Activated naive CD4-positive, alpha-beta T cell treated with Interleukin-2 at 50 U/mL for 16 hours (primary cell): ENCODE results near the gene ZNF608.

Experiments used
- DNase-seq: peaks from one replicate; pipeline ENCODE4 v3.0.0-alpha.2; 2020

Gene ZNF608

DNA sequence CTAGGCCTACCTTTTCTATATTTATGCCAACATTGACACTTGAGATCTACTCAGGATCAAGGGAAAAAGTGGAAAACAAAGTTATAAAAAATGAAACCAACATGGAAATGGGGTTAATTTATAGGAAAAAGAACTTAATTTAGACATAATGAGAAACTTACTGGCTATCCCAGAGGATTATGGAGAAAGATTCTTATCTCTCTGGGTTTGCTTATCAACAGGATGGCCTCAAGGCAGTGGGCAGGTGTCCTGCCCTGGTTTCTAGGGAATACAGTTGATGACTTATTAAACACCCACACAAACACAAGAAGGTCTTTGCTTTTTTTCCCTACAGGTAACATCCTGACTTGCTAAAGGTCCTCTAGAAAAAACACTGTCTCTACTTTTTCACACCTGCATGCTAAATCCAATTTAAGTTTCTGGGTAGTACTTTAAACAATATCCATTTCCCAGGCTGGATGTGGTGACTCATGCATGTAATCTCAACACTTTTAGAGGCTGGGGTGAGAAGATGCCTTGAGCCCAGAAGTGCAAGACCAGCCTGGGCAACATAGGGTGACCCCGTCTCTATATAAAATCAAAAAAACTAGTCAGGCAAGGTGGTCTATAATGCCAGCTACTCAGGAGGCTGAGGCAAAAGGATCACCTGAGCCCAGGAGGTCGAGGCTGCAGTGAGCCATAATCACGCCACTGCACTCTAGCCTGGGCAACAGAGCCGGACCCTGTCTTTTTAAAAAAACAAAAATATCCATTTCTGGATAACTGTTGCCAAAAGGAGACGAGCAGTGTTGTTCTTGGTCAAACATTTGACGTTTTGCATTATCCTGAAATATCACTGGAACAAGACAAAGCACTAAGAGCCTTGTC, 6.6 kb upstream of the ZNF608 start:
- DNase-seq: no peak

DNA sequence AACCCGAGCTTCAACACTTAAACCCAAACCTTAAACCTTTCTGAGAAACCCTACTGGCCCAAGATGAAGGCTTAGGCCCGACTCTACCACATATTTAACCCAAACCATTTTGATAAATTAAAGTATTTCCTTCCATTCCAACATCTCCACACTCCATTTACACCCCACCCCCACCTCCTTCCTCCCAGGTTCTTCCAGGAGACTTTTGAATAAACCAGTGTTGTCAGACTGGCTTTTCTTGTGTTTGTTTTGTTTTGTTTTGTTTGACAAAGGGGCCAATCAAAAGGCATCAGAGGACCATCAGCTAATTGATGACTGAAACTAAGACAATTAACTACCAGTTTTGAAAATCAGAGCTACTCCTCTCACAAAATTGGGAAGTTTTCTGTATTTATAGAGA, 4.6 kb upstream of the ZNF608 start:
- DNase-seq: no peak

DNA sequence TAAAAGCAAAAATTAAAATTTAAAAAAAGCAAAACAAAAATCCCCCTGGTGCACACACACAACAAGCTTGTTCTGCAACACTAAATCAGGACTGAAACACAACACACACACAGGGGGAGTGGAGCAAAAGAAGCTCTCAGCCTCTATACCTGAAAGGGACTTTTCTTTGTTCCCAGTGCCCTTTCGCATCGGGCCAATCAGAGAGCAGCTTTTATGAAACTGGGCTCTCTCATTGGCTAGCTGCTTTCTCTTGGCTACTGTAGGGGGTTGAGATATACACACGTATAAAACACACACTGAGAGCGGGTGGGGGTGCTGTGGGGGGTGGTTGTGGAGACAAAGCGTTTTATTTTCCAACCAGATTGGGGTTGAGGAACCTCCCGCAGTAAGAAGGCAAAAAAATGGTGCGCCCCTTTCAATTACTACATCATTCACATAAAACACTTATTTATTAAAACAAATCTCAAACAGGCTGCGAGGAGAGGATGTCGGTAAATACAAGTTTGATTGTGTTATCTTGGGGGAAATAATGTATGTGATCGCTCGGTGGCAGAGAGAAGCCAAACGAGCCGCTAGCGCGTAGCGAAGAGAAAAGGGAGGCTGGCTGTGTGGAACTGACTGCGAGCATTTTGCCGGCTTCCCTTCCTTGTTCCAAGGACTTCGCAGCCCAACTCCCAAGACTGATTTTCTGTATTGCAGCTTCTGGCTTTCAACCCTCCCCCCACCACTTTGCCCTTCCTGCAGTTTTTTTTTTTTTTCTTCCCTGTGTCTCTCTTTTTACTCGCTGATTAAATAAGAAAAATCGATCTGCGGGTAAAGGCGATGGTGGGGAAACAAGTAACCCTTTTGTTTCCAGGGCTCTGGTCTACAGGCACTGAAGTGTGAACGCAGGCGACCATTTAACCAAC, 2.5 kb upstream of the ZNF608 start:
- no peak for DNase-seq

- DNase-seq: no peak
Observed at GRCh38 chr5:124747791-124748686, 1.6 kb upstream of the ZNF608 start.

DNA sequence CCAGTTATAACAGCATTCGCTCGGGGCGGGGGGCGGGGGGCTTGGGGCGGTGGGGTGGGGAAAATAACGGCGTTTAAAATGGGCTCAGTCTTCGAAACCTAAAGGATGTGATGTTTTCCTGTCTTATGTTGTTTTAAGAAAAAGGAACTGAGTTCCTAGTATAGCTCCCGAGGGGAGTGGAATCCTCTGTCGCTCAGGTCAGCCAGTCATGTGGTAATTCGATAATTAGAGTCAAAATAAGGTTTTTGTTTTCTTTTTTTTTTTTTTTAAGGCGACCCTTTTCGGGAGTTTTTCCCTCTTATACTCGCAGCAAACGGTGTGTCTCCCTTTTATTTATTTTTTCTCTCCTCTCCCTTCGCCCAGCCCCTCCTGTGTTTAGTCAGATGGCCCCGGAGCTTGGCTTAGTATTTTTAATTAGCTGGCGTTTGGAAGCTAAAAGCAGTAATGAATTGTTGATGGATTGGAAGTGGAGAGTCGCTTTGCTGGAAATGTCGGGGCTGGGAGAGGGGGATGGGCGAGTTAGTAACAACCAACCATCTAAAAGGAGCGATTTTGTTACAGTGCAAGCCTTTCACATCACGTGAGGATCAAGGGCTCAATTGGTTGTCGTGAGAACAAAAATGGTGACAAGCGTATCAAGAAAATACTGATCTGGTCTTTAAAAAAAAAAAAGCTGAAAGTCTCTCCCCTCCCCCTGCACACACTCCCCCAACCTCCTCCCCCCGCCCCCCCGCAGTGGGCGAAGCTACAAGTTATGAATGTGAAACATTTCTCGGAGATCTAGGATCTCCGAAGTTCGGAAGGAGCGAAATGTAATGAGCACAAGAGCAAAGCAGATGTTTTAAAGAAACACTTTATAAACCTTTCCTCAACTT, 714 bp upstream of the ZNF608 start:
- no peak for DNase-seq

GRCh38 chr5:124745007-124745927, 1.2 kb downstream of the ZNF608 start:
- no peak for DNase-seq

DNA sequence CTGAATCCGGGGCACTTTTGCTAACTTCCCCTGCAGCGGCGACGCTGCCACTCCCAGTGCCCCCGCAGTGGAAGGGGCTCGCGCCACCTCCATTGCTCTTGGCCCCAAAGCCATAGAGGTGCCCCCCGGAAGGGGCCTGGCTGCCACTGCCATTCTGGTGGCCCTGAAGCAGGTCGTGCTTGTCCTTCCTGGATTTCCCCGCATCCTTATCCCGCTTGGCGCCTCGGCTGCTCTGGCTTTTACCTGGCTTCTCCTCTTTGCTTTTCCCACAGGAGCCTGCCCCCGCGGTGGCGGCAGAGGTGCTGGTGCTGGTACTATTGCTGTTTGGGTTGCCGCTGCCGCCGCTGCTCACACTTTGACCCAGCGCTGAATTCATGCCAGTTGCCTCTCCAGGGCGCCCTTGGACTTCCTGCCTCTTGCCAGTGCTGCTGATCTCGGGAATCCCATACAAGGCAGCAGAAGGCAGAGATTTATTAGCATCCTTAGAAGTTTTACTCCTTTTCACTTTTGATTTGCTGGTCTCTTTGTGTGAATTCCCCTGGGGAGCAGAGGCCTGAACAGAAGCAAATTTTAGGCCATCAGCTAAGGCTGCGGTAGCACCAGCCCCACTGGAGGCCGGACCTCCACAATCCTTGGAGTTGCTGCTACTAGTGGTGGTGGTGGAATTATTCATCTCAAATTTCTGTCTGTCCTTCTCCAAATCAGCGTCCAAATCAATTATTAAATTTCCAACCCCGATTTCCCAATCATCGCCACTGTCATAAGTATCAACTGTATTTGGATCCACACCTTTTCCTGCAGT, 2.1 kb downstream of the ZNF608 start:
- DNase-seq: no peak

GRCh38 chr5:124743602-124744169, 2.8 kb downstream of the ZNF608 start:
- no peak for DNase-seq

DNA sequence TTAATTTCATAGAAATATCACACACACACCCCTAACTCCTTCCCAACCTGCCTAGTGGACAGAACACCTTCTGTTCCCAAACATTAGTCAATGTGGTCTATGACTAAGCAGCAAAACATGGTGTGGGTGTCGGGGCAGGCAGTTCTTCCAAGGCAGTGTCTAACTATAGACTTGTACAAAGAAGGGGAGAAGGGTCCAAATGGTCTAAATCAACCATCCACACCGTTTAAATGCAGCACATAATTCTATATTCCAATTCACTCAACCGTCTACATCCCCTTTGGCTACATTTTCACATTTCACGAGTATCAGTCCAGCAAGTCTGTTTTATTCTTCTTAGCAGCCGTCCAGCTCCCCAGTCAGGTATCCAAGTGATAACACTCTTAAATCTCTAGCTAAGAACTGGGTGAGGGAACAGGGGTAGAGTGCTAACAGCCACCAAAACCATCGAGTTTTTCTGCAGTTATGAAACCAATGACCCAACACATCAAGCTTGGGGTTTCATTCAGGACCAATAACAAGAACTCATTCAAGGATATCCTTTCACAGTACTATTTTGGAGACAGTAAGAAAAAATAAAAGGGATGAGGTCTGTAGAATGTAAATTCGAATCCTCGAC, 3.3 kb downstream of the ZNF608 start:
- no peak for DNase-seq

- DNase-seq: no peak
Observed at GRCh38 chr5:124742521-124742920, 3.9 kb downstream of the ZNF608 start.

GRCh38 chr5:124741711-124742496, 4.5 kb downstream of the ZNF608 start:
- DNase-seq: no peak

GRCh38 chr5:124740991-124741583, 5.4 kb downstream of the ZNF608 start:
- no peak for DNase-seq

GRCh38 chr5:124740071-124740470, 6.4 kb downstream of the ZNF608 start:
- no peak for DNase-seq

DNA sequence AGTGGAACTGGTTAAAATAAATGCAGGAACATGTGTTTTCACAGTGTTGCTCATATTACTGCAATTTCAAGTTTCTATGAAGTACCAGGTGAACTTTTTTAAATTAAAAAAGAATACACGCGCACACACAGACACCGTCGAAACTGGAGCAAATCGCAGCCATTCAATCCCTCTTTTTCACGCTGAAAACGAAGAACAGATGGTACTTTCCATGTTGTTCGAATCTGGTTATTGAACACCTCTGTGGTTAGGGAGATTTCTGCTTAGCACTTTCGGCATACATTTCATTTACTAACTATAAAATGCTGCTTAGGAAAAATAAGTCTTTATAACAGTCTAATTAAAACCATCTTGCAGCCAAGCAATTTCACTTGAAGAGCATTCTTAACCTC, 6.8 kb downstream of the ZNF608 start:
- DNase-seq: no peak

GRCh38 chr5:124738681-124739633, 7.5 kb downstream of the ZNF608 start:
- no peak for DNase-seq

DNA sequence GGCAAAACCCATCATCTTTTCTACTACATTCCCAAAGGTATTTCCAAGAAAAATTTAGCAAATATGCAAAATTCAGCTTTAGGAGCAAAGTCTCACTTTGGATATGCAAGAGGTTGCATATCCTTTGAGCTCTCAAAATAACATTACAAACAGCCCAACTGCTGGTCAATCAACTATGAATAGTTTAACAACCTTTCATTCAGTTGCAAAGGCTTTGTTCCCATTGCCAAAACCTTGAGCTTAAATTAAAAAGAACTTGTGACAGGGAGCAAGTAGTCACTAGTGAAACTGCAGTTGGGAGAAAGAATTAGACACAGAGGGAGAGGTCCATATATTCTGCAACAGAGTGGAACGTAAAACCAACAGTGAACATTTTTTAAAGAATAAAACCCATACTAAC, 8.8 kb downstream of the ZNF608 start:
- no peak for DNase-seq

DNA sequence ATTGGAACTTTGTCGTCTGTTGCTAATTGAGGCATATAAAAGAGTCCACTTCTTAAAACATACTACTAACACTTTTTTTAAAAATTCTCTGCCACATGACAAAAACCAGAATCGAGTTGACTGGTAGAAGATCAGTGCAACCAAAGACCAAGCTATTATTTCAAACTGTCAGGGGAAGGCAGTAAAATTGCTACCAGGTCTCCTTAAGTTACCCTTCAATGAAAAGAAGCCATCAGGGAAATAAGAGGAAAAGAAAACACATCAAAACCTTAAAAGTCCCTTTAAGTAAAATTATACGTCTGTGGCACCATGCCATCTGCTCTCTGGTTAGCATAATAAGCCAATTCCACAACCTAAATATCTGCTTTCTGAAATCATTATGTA, 9.6 kb downstream of the ZNF608 start:
- no peak for DNase-seq
